IPS-11a (cell line): Measurements from ENCODE around the gene HMX2.

ENCODE experiments used
- H3K4me3 ChIP-seq: one replicate; pipeline ENCODE4 v1.5.1; 2013; ENCODE audit warnings: low read depth, low read length, control low read depth

HMX2 gene

DNA sequence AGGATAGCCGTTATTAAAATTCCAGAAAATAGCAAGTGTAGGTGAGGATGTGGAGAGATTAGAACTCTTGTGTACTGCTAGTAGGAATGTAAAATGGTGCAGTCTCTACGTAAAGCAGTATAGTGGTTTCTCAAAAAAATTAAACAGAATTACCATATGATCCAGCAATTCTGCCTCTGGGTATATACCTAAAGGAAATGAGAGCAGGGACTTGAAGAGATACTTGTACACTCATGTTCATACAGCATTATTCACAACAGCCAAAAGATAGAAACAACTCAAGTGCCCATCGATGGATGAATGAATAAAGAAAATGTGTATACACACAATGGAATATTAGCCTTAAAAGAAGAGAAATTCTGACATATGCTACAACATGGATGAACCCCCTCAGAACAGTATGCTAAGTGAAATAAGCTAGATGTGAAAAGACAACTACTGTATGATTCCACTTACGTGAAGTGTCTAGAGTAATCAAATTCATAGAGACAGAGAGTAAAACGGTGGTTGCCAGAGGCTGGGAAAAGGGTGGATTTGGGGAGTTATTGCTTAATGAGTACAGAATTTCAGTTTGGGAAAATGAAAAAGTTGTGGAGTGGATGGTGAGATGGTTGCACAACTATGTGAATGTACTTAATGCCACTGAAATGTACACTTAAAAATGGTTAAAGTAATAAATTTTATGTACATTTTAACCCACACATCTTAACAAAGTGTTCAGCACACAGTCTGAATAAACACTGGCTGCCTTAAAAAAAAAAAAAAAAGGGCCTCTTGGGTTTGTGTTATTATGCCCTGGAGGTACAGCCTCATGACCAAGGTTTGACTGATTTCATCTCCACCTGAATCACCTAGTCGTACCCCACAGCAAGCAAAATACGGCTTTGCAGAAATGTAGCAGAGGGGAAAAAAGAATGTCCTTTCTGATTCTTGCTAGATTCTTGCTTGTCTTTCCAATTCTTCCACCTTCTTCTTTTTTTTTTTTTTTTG, 32.5 kb downstream of the HMX2 start:
- no peak overlapping the region for H3K4me3 ChIP-seq

DNA sequence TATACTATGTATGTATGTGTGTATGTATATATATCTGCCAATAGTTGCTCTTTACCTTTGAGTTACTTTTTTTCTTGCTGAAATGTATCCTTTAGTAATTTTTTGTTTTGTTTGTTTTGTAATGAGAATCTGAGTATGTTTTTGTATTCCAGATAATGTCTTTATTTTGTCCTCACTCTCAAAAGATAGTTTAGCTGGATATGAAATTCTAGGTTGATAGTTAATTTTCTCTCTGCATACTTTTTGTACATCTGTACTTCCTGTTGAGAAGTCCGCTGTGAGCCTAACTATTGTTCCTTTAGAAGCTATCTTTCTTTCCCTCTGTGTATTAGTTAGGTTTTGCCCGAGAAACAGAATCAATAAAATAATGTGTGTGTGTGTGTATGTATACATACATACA, 35.8 kb downstream of the HMX2 start:
- H3K4me3 ChIP-seq: no peak overlapping the region

DNA sequence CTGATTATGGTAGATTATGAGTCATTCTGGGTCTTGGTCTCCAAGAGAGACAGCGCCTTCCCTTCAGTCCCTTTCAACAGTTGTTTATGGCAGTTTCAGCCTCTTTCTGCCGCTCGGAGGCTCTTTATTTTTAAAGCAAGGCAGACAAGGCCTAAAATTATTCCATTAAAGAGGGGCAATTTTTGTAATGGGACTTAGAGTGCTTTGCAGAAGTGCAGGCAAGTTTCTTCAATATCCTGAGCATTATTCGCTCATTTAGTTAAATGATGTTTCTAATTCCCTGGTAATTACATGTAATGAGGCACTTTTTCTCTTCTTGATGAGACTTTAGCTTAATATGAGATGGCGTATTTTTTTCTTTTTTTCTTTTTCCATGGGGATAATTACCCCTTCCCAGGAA, 39.8 kb downstream of the HMX2 start:
- H3K4me3 ChIP-seq: no peak overlapping the region

DNA sequence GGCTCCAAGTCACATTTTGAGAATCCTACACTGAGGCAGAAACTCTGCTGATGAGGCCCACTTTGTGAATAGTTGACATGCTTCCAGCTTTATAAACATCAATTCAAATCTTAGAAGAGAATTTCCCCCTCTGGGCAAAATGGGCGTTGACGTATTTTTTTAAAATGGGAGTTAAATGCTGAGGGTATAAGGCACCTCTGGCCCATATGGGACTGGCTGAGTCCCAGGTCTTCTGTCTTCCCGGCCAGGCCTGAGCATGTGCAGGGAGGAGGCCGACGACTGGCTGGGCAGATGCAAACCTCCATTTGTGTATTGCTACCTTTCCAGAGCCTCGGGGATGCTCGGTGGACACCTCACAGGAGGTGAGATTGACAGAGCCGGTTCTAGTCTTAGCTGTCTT, 44.0 kb downstream of the HMX2 start:
- no peak overlapping the region for H3K4me3 ChIP-seq

DNA sequence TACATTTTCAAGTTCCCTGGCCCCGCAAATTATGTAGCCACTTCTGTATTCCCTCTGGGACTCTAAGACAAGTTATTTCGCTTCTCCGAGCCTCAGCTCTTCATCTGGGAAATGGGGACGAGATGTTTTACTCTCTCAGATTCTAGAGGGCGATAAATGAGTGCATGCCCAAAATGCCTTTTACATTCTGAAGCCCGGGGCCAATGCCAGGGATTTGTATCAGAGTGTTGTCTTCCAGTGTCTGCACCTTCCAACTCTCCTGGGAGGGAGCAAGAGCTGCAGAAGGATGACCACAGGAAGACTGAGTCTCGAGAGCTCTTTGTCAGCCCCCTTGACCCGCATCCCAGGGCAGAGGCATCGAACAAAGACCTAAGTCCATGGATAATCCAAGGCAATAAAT, 46.1 kb downstream of the HMX2 start:
- no peak overlapping the region for H3K4me3 ChIP-seq
